Neutrophil (primary cell): ENCODE results near the gene TUBA8.
A peak's percentile ranks its signal among the peaks of the same experiment; 100 is the strongest.
"Not testable (repeated sequence)": the region's sequence is repeated elsewhere in the genome, so short reads cannot be mapped to it uniquely, and the experiment has no call there.

Experiments
- H3K27ac ChIP-seq: fragments of 200-600 bp; sonication (generic); 2 replicates; pipeline ENCODE4 v1.5.1; 2016; ENCODE audit warnings: mild to moderate bottlenecking, moderate library complexity
- H3K27me3 ChIP-seq: fragments of 200-600 bp; sonication (generic); 2 replicates; pipeline ENCODE4 v1.6.0; 2016; ENCODE audit warnings: mild to moderate bottlenecking
- H3K36me3 ChIP-seq: fragments of 200-600 bp; sonication (generic); 2 replicates; pipeline ENCODE4 v1.5.1; 2017
- H3K4me1 ChIP-seq, 2 experiments: fragments of 200-600 bp in 1 of 2; sonication (generic) in 1 of 2; 1 replicate in 1 of 2; 2 replicates in 1 of 2; pipeline versions ENCODE4 v1.5.1 to v1.6.1; 2013 to 2016; ENCODE audit warnings: low read depth in 1 of 2, low read length in 1 of 2, mild to moderate bottlenecking in 1 of 2, moderate library complexity in 1 of 2; ENCODE audit not compliant: control insufficient read depth in 1 of 2, insufficient read depth in 1 of 2
- H3K4me3 ChIP-seq, 2 experiments: fragments of 200-600 bp in 1 of 2; sonication (generic) in 1 of 2; 1 replicate in 1 of 2; 2 replicates in 1 of 2; pipeline ENCODE4 v1.5.1; 2013 to 2016; ENCODE audit warnings: low read depth in 1 of 2, low read length in 1 of 2, mild to moderate bottlenecking in 1 of 2, moderate library complexity in 1 of 2
- H3K9me3 ChIP-seq: fragments of 200-600 bp; sonication (generic); 2 replicates; pipeline ENCODE4 v1.5.1; 2016
- TF ChIP-seq, protein P1 (sequence below): fragments of 200-600 bp; sonication (generic); IDR thresholded peaks from 2 replicates; pipeline ENCODE4 v1.5.1; 2016; ENCODE audit warnings: antibody characterized with exemption

TUBA8 gene

DNA sequence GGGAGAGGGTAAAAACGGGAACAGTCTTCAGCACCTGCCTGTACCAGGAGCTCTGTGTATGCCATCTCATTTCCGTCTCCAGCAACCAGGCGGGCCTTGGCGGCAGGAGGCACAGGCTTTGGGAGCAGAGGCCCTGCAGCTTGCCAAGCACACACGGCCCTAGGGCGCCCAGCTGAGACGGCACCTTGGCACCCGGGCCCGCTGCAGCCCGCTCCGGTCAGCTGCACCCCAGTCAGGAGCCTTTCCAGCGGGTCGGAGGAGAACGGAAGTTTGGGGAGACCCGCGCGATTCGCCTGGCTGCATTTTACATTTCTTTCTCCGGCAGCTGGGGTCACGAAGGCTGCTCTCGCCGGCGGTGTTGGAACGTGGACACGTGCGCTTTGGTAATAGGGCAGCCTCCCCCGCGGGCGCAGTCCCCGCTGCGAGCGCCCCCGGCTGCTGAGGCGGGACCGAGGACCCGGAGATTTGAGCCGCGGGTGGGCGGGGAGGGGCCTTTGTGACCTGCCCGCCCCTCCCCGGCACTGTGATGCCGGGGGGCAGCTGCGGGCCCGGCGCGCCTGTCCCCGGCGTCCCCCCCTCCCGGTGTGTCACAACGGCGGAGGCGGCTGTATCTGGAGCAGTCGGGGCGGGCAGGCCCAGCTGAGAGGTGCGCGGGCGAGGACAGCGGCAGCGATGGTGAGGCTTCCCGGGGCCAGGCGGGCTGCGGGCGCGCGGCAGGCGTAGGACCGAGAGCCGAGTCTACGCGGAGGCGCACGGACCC is at the start of gene TUBA8:
TUBA8 (plus strand) TSS at position 616 of the 760 bp plus-strand sequence; CDS start at position 673, 57 bp downstream.
- Histone ChIP-seq H3K27ac (no peak within 1 kb of the TSS), H3K36me3 (no peaks in the 10 kb centered on the region), H3K4me1 (peaks cover 9 to 27% of the 10 kb centered on the region in 2 experiments), H3K27me3 (peaks cover 86% of the 10 kb centered on the region), H3K4me3 (peak within 1 kb of the TSS in 1 of 2 experiments; percentile 24), H3K9me3 (no peaks in the 10 kb centered on the region)
- TF ChIP-seq, protein P1, sequence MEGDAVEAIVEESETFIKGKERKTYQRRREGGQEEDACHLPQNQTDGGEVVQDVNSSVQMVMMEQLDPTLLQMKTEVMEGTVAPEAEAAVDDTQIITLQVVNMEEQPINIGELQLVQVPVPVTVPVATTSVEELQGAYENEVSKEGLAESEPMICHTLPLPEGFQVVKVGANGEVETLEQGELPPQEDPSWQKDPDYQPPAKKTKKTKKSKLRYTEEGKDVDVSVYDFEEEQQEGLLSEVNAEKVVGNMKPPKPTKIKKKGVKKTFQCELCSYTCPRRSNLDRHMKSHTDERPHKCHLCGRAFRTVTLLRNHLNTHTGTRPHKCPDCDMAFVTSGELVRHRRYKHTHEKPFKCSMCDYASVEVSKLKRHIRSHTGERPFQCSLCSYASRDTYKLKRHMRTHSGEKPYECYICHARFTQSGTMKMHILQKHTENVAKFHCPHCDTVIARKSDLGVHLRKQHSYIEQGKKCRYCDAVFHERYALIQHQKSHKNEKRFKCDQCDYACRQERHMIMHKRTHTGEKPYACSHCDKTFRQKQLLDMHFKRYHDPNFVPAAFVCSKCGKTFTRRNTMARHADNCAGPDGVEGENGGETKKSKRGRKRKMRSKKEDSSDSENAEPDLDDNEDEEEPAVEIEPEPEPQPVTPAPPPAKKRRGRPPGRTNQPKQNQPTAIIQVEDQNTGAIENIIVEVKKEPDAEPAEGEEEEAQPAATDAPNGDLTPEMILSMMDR, result no peak

DNA sequence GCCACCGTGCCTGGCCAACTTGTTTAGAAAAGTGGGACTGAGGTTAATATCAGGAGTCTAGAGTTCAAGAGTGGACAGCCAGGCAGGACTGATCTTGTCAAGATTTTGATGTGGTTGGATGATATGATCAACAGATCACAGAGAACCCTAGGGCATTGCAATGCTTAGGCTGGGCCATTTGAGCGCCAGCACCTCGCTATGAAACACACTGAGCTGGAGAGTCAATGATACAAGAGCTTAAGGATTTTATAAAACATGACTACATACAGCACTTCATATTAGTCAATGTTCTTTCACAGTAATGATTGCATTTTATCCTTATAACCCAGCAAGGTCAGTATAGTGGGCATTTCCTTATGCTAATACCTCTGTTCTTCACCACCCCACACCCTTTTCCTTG is 48.2 kb upstream of the TUBA8 start:
- Histone ChIP-seq H3K36me3 (no peaks in the 10 kb centered on the region), H3K27ac (no peak overlapping the region), H3K27me3 (peaks cover 73% of the 10 kb centered on the region), H3K4me1 (peaks cover 0 to 11% of the 10 kb centered on the region in 2 experiments), H3K9me3 (no peaks in the 10 kb centered on the region), H3K4me3 (no peak overlapping the region)
- TF ChIP-seq, protein P1, result no peak

DNA sequence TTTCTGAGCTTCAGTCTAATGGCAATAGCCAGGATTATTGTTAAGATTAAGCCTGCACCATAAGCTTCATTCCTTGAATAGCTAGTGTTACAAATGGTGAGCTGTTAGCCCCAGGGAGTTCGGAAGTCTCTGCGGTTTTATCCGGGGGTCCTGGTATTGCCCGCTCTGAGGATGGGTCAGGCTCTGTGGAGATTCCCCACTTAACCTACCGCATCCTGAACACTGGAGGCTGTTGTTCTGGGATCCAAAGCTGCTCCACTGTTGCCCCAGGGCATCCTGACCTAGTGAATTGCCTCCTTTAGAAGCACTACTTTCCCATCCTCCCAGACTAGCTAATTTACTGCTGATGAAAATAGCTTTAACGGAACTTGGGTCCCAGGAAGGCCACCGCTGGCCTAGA is 47.3 kb upstream of the TUBA8 start:
- peaks cover 79% of the 10 kb centered on the region for H3K27me3 ChIP-seq

DNA sequence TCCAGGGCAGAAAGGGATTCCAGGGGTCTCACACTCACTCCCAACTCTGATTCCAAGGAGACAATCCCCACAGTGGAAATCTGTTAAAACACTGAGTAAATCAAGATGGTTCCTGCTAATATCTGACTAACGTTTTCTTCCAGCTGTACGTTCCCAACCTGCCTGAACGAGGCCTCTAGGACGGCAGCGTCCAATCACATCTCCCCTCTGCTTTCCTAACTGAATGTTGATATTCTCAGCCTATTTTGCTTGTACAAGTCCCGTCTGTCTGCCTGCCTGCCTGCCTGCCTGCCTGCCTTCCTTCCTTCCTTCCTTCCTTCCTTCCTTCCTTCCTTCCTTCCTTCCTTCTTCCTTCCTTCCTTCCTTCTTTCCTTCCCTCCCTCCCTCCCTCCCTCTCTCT is 46.9 kb upstream of the TUBA8 start:
- H3K36me3 ChIP-seq, H3K9me3 ChIP-seq, H3K27ac ChIP-seq, H3K4me3 ChIP-seq: not testable (repeated sequence)
- H3K27me3 ChIP-seq, result peaks cover 79% of the 10 kb centered on the region
- peaks cover 0 to 11% of the 10 kb centered on the region in 2 experiments for H3K4me1 ChIP-seq

More for the DNA sequence above, 47.3 kb upstream of the TUBA8 start:
- Histone ChIP-seq H3K4me1 (peaks cover 0 to 11% of the 10 kb centered on the region in 2 experiments), H3K9me3 (no peaks in the 10 kb centered on the region), H3K27ac (no peak overlapping the region), H3K4me3 (no peak overlapping the region), H3K36me3 (no peaks in the 10 kb centered on the region)
- TF ChIP-seq, protein P1, result no peak

DNA sequence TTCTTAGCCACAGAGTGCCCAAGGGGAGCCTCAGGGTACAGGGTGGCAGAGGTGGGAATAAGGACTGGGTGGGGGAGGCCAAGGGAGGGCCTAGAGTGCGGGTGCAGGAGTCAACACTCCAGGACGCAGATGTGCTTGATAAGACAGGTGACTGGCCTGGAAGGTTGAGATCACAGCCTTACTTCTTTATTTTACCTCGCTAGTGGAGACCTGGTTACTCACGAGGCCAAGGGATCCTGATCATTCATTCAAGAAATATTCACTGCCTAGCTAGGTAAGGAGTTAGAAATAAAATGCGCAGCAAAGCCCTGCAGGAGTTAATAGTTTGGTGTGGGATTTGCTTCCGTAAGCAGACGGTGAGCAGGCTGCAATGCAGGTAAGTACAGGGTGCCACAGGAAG is 46.0 kb upstream of the TUBA8 start:
- Histone ChIP-seq H3K36me3 (no peaks in the 10 kb centered on the region), H3K9me3 (no peaks in the 10 kb centered on the region), H3K27ac (no peak overlapping the region), H3K4me3 (no peak overlapping the region), H3K4me1 (peaks cover 0 to 11% of the 10 kb centered on the region in 2 experiments), H3K27me3 (peaks cover 83% of the 10 kb centered on the region)
- TF ChIP-seq, protein P1, result no peak

DNA sequence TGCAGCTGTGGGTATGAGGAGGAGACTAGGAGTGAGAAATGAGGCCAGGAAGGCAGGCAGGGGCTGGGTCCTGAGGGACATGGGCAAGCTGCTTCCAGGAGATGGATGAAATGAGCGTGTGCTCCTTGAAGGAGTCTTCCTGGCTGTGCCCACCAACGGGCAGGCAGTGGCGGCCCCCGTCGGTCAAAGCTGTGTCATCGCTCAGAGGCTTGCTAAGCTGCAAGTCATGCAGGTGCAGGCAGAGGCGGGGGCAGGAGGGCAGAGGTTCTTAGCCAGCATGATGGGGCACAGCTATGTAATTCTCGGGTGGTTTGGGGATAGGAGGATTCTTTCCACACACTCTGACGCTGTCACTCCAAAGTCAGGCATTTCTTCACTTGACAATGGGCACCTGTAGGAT is 45.4 kb upstream of the TUBA8 start:
- H3K4me1 ChIP-seq, result peaks cover 0 to 11% of the 10 kb centered on the region in 2 experiments
- no peaks in the 10 kb centered on the region for H3K36me3 ChIP-seq
- H3K4me3 ChIP-seq, result no peak overlapping the region
- no peaks in the 10 kb centered on the region for H3K9me3 ChIP-seq
- no peak overlapping the region for H3K27ac ChIP-seq
- peaks cover 90% of the 10 kb centered on the region for H3K27me3 ChIP-seq
- TF ChIP-seq, protein P1, result no peak
